GM18505 (cell line): ENCODE results near the gene RAB20.

Experiments used
- ATAC-seq: cut with Tn5 transposase; IDR thresholded peaks from one replicate; pipeline ENCODE4 v1.9.1; 2021; ENCODE audit not compliant: unreplicated experiment
- POLR2A ChIP-seq: IDR thresholded peaks from 4 replicates; pipeline ENCODE4 v1.6.1; 2011; ENCODE audit warnings: borderline replicate concordance; ENCODE audit not compliant: insufficient read depth, insufficient read length; ENCODE audit errors: extremely low read depth

Gene RAB20

GRCh38 chr13:110479648-110480047 lies 81.9 kb downstream of the RAB20 start:
- no peak for ATAC-seq
- TF ChIP-seq POLR2A, result no peak

GRCh38 chr13:110479215-110479545 lies 82.3 kb downstream of the RAB20 start:
- no peak for TF ChIP-seq POLR2A
- ATAC-seq, result no peak

- ATAC-seq, result no peak
- TF ChIP-seq POLR2A, result no peak
Observed at GRCh38 chr13:110478405-110479214, 82.9 kb downstream of the RAB20 start.

GRCh38 chr13:110477706-110478245 lies 83.7 kb downstream of the RAB20 start:
- no peak for ATAC-seq
- no peak for TF ChIP-seq POLR2A

GRCh38 chr13:110476220-110476617 lies 85.3 kb downstream of the RAB20 start:
- no peak for TF ChIP-seq POLR2A
- no peak for ATAC-seq

- no peak for ATAC-seq
Observed at GRCh38 chr13:110475550-110476219, 85.8 kb downstream of the RAB20 start.

GRCh38 chr13:110475117-110475516 lies 86.4 kb downstream of the RAB20 start:
- TF ChIP-seq POLR2A, result no peak

More at GRCh38 chr13:110475550-110476219, 85.8 kb downstream of the RAB20 start:
- no peak for TF ChIP-seq POLR2A

GRCh38 chr13:110474713-110475112 lies 86.8 kb downstream of the RAB20 start:
- TF ChIP-seq POLR2A, result no peak
- ATAC-seq, result no peak

More at GRCh38 chr13:110475117-110475516, 86.4 kb downstream of the RAB20 start:
- no peak for ATAC-seq
